A549 (cell line): ENCODE measurements around the gene MLNR. TPM values are rescaled to one million over a fixed set of nuclear protein-coding genes. Genes with fewer than 3 reads are reported as not detected.
A peak's percentile ranks its signal among the peaks of the same experiment; 100 is the strongest.

ENCODE experiments used
- ATAC-seq, 2 experiments: fragments of 200-7000 bp in 1 of 2; fragments of >200 bp in 1 of 2; cut with Nextera tagmentation in 1 of 2; cut with Tn5 transposase in 1 of 2; 3 replicates each; pipeline versions ENCODE4 v1.8.0 to v1.9.1; 2018 to 2020; ENCODE audit warnings: mild to moderate bottlenecking in 1 of 2, moderate library complexity in 1 of 2
- CTCF ChIA-PET: fragments of 300-600 bp; sonication (Branson Sonifier 250); formaldehyde crosslinking; extraction: SDS; loops from one replicate; lab custom pipeline; 2021; ENCODE audit warnings: antibody characterized with exemption, inconsistent platforms; lab: Yijun Ruan, JAX
- POLR2A ChIA-PET: fragments of 350-600 bp; formaldehyde crosslinking; extraction: SDS; loops from one replicate; lab custom pipeline; 2021; ENCODE audit warnings: antibody characterized with exemption, inconsistent platforms; lab: Yijun Ruan, JAX
- DNase-seq, 2 experiments: peaks; one replicate each; pipeline versions ENCODE4 v3.0.0 to v3.0.0-alpha.2; 2011 to 2016; ENCODE audit warnings: low read depth in 1 of 2, low spot score in 1 of 2
- FAIRE-seq: peaks from 2 replicates; lab custom pipeline; 2011; peaks lifted over from hg19 to GRCh38; lab: Jason Lieb, UNC
- H3K27ac ChIP-seq, 2 experiments: fragments of >200 bp; sonication (Bioruptor Twin); formaldehyde crosslinking; 3 replicates each; pipeline ENCODE4 v1.5.1; 2016 to 2017
- H3K4me1 ChIP-seq: fragments of >200 bp; sonication (Bioruptor Twin); formaldehyde crosslinking; 3 replicates; pipeline ENCODE4 v1.6.1; 2016
- H3K4me2 ChIP-seq: fragments of >200 bp; sonication (Bioruptor Twin); formaldehyde crosslinking; 3 replicates; pipeline ENCODE4 v1.6.1; 2016
- H3K4me3 ChIP-seq: fragments of >200 bp; sonication (Bioruptor Twin); formaldehyde crosslinking; 3 replicates; pipeline ENCODE4 v1.5.1; 2016
- H3K9me3 ChIP-seq: fragments of >200 bp; sonication (Bioruptor Twin); formaldehyde crosslinking; 3 replicates; pipeline ENCODE4 v1.6.1; 2016
- EHMT2 ChIP-seq: fragments of 200-600 bp; sonication (generic); IDR thresholded peaks from 2 replicates; pipeline ENCODE4 v1.6.1; 2016; ENCODE audit warnings: antibody characterized with exemption, low read depth, mild to moderate bottlenecking, moderate library complexity
- FOSB ChIP-seq: fragments of 250-450 bp; sonication (Bioruptor Pico); IDR thresholded peaks from 2 replicates; pipeline ENCODE4 v1.5.0; 2020; ENCODE audit warnings: mild to moderate bottlenecking, moderate library complexity
- FOSL2 ChIP-seq, 2 experiments: fragments of 450-650 bp in 1 of 2; fragments of >200 bp in 1 of 2; sonication (Bioruptor Twin) in 1 of 2; formaldehyde crosslinking; IDR thresholded peaks; 2 replicates each; pipeline versions ENCODE4 v1.5.0 to v1.6.1; 2016 to 2020; ENCODE audit warnings: mild to moderate bottlenecking in 1 of 2, moderate library complexity in 1 of 2
- HMGXB4 ChIP-seq: fragments of 250-450 bp; sonication (Bioruptor Pico); IDR thresholded peaks from 2 replicates; pipeline ENCODE4 v1.5.0; 2021; ENCODE audit warnings: mild to moderate bottlenecking, moderate library complexity, borderline replicate concordance
- JUN ChIP-seq, 2 experiments: fragments of >200 bp; sonication (Bioruptor Twin); formaldehyde crosslinking; IDR thresholded peaks; 2 replicates in 1 of 2; 3 replicates in 1 of 2; pipeline ENCODE4 v1.6.1; 2016 to 2017
- JUNB ChIP-seq: fragments of >200 bp; sonication (Bioruptor Twin); formaldehyde crosslinking; IDR thresholded peaks from 2 replicates; pipeline ENCODE4 v1.6.1; 2016
- KDM5A ChIP-seq: fragments of 200-600 bp; sonication (generic); IDR thresholded peaks from 2 replicates; pipeline ENCODE4 v1.6.1; 2016; ENCODE audit warnings: antibody characterized with exemption, mild to moderate bottlenecking
- MAX ChIP-seq: IDR thresholded peaks from 2 replicates; pipeline ENCODE4 v1.6.1; 2012
- NPAS2 ChIP-seq: fragments of 250-450 bp; sonication (Bioruptor Pico); IDR thresholded peaks from 2 replicates; pipeline ENCODE4 v1.8.0; 2022; ENCODE audit warnings: mild to moderate bottlenecking, moderate library complexity, borderline replicate concordance
- PHF8 ChIP-seq: fragments of 200-600 bp; sonication (generic); IDR thresholded peaks from 2 replicates; pipeline ENCODE4 v1.6.1; 2016; ENCODE audit warnings: low read depth, mild to moderate bottlenecking, antibody characterized with exemption, moderate library complexity, borderline replicate concordance
- POLR2A ChIP-seq: IDR thresholded peaks from 2 replicates; pipeline ENCODE4 v1.6.1; 2012; ENCODE audit warnings: mild to moderate bottlenecking, low read length
- ZC3H11A ChIP-seq: fragments of 450-650 bp; IDR thresholded peaks from 2 replicates; pipeline ENCODE4 v1.6.1; 2014; ENCODE audit warnings: antibody characterized with exemption, mild to moderate bottlenecking
- ZFP36 ChIP-seq: fragments of 450-650 bp; IDR thresholded peaks from 2 replicates; pipeline ENCODE4 v1.6.1; 2014; ENCODE audit warnings: borderline replicate concordance; ENCODE audit not compliant: partially characterized antibody
- ZNF302 ChIP-seq: fragments of 250-450 bp; sonication (Bioruptor Pico); IDR thresholded peaks from 2 replicates; pipeline ENCODE4 v1.9.0; 2021; ENCODE audit warnings: inconsistent platforms, mild to moderate bottlenecking, moderate library complexity
- WGBS: methylation state at CpG from one replicate; pipeline ENCODE4 v1.1.6; 2017; ENCODE audit errors: missing lambda C conversion rate; 5-methylcytosine and 5-hydroxymethylcytosine counted together
- polyA plus RNA-seq, 4 experiments: library from polyadenylated mRNA; depleted of rRNA in 3 of 4; stranded (reverse); fragments of >200 nt; fragmentation: RNase III in 1 of 4; extraction: RNeasy Plus Mini Kit Qiagen cat#74134 plus additional on column Dnase treatment in 1 of 4; gene quantifications; 2 replicates in 3 of 4; 3 replicates in 1 of 4; pipeline ENCODE4 v1.2.3, GENCODE V29; 2011 to 2017

Gene MLNR
- polyA plus RNA-seq, 2 of the 4 experiments (the other 2 are of a cell fraction), result 0.30 to 0.63 TPM

GRCh38 chr13:49246850-49247642 is 26.9 kb downstream of the MLNR start:
- 24% methylated on average over 4 of the region's 4 CpGs for WGBS
- ChIA-PET POLR2A (interaction anchor here (0.5 to 1.6 kb wide), 2 partner anchors 197 to 392 kb away, joined by 6 to 7 read pairs; partner anchors contain the start of genes CAB39L and SETDB2), CTCF (interaction anchor here (1.0 to 1.9 kb wide), 3 partner anchors 8 to 55 kb away, joined by 3 to 4 read pairs (median 4); no protein-coding TSS in a partner anchor)
- no peaks in the 10 kb centered on the region for H3K9me3 ChIP-seq
- peak; percentile 62 to 71 for ATAC-seq
- 0 out of 3 replicates have a peak, but pooled peaks cover 3% of the 10 kb centered on the region for H3K4me1 ChIP-seq
- H3K27ac ChIP-seq, result peak overlapping the region; percentile 75 to 91
- peak overlapping the region; percentile 97 for H3K4me2 ChIP-seq
- H3K4me3 ChIP-seq, result peak overlapping the region; percentile 82
- no peak for DNase-seq
- TF ChIP-seq ZNF302 (no peak), ZC3H11A (no peak), EHMT2 (peak; percentile 88)
- TF ChIP-seq, all 56 proteins: peak for 1
- no peak for FAIRE-seq

- under 1% methylated on average over 48 of the region's 56 CpGs for WGBS
- POLR2A ChIA-PET, result interaction anchor here (0.5 to 1.6 kb wide), 4 partner anchors 28 to 464 kb away, joined by 3 to 7 read pairs (median 5); partner anchors contain the start of genes CAB39L, MLNR and SETDB2
- H3K27ac ChIP-seq, result peak within 1 kb of the TSS; percentile 75 to 91
- H3K9me3 ChIP-seq, result no peaks in the 10 kb centered on the region
- no peak for FAIRE-seq
- peak; percentile 80 to 90 for DNase-seq
- H3K4me3 ChIP-seq, result peak within 1 kb of the TSS; percentile 82
- peak within 1 kb of the TSS; percentile 97 for H3K4me2 ChIP-seq
- ATAC-seq, result peak; percentile 96
- H3K4me1 ChIP-seq, result 0 out of 3 replicates have a peak, but pooled peaks cover 3% of the 10 kb centered on the region
- TF ChIP-seq JUN (IDR thresholded peaks at IDR 0.05) (peak in 1 of 2 experiments; percentile 57; a peak in 1 of 5 replicates), NPAS2 (CRISPR knock-in tag) (no peak), PHF8 (peak; percentile 60; the same call in 1 of the 2 replicates), FOSL2 (IDR thresholded peaks at IDR 0.05) (no peak), FOSL2 (CRISPR knock-in tag; IDR thresholded peaks at IDR 0.05) (peak; percentile 49), FOSB (CRISPR knock-in tag) (no peak), ZNF302 (no peak), HMGXB4 (CRISPR knock-in tag) (no peak), KDM5A (peak; percentile 52; the same call in 1 of the 2 replicates), POLR2A (peak; percentile 69), ZFP36 (no peak), MAX (peak; percentile 6; the same call in 1 of the 2 replicates)
- TF ChIP-seq, all 56 proteins: peak for 6
- CTCF ChIA-PET, result interaction anchor here (0.5 to 1.9 kb wide), 9 partner anchors 9 to 1864 kb away, joined by 3 to 7 read pairs (median 4); no protein-coding TSS in a partner anchor
Observed at GRCh38 chr13:49247643-49248621, 27.8 kb downstream of the MLNR start, which contains the start of gene CDADC1. CDADC1 (plus strand) TSS chr13:49247925; CDS start chr13:49248038, 113 bp downstream.

- no peak for FAIRE-seq
- peak overlapping the region; percentile 75 to 91; a peak in 5 of 6 replicates for H3K27ac ChIP-seq
- H3K9me3 ChIP-seq, result no peaks in the 10 kb centered on the region
- H3K4me1 ChIP-seq, result 0 out of 3 replicates have a peak, but pooled peaks cover 3% of the 10 kb centered on the region
- peak overlapping the region; percentile 89 for H3K4me2 ChIP-seq
- POLR2A ChIA-PET, result interaction anchor here (0.6 to 1.6 kb wide), 3 partner anchors 29 to 465 kb away, joined by 3 to 6 read pairs (median 4); partner anchors contain the start of genes CAB39L, MLNR and SETDB2
- TF ChIP-seq JUNB, result no peak
- peak overlapping the region; percentile 82 for H3K4me3 ChIP-seq
- WGBS, result 6% methylated on average over 6 of the region's 6 CpGs
- DNase-seq, result peak in 1 of 2 experiments; percentile 3
- CTCF ChIA-PET, result interaction anchor here (0.5 to 1.9 kb wide), 7 partner anchors 10 to 1863 kb away, joined by 3 to 7 read pairs (median 4); no protein-coding TSS in a partner anchor
- peak; percentile 47 to 54; a peak in 4 of 6 replicates for ATAC-seq
Observed at GRCh38 chr13:49248622-49249002, 28.5 kb downstream of the MLNR start.
